WTC11 (cell line): Measurements from ENCODE around the gene CYP46A1. TPM values are rescaled to one million over a fixed set of nuclear protein-coding genes. Genes with fewer than 3 reads are reported as not detected.

Experiments used
- ATAC-seq: fragments of 200-7000 bp; cut with Tn5 transposase; 2 replicates; pipeline ENCODE4 v1.10.0; 2021; ENCODE audit warnings: mild to moderate bottlenecking, moderate library complexity
- CTCF ChIA-PET: fragments of 300-600 bp; sonication (Branson Sonifier 250); formaldehyde crosslinking; loops from one replicate; lab custom pipeline; 2021; ENCODE audit warnings: antibody characterized with exemption; lab: Charles Lee
- POLR2A ChIA-PET: fragments of 350-600 bp; sonication (Branson Sonifier 250); formaldehyde crosslinking; loops from one replicate; lab custom pipeline; 2021; ENCODE audit warnings: antibody characterized with exemption; lab: Charles Lee
- DNase-seq: peaks from one replicate; pipeline ENCODE4 v3.0.0; 2021; ENCODE audit warnings: low spot score
- H3K27ac Mint-ChIP-seq: 2 replicates; pipeline ENCODE4 v1.8.0; 2021; ENCODE audit warnings: mixed read lengths
- H3K27me3 Mint-ChIP-seq: 2 replicates; pipeline ENCODE4 v1.8.0; 2021; ENCODE audit warnings: low read depth, mild to moderate bottlenecking, moderate library complexity, mixed read lengths
- H3K36me3 Mint-ChIP-seq: 2 replicates; pipeline ENCODE4 v1.8.0; 2021; ENCODE audit warnings: mixed read lengths
- H3K4me1 Mint-ChIP-seq: 2 replicates; pipeline ENCODE4 v1.8.0; 2022; ENCODE audit warnings: mixed read lengths
- H3K4me3 Mint-ChIP-seq: 2 replicates; pipeline ENCODE4 v1.8.0; 2021; ENCODE audit warnings: mild to moderate bottlenecking, moderate library complexity, mixed read lengths
- H3K9me3 Mint-ChIP-seq: 2 replicates; pipeline ENCODE4 v1.8.0; 2021; ENCODE audit warnings: mixed read lengths
- ATF1 ChIP-seq: sonication (generic); formaldehyde crosslinking; IDR thresholded peaks from 2 replicates; pipeline ENCODE4 v1.8.1; 2023; ENCODE audit warnings: mild to moderate bottlenecking, moderate library complexity, missing genetic modification reagents
- ATF2 ChIP-seq: sonication (generic); formaldehyde crosslinking; IDR thresholded peaks from 2 replicates; pipeline ENCODE4 v1.8.1; 2022; ENCODE audit warnings: low read depth, missing genetic modification reagents, borderline replicate concordance
- CDX4 ChIP-seq: fragments of 250-450 bp; sonication (Bioruptor Pico); IDR thresholded peaks from 2 replicates; pipeline ENCODE4 v1.9.0; 2021; ENCODE audit warnings: moderate library complexity, mild to moderate bottlenecking, inconsistent platforms, borderline replicate concordance
- EMX1 ChIP-seq: fragments of 250-450 bp; sonication (Bioruptor Pico); IDR thresholded peaks from 2 replicates; pipeline ENCODE4 v1.8.0; 2021; ENCODE audit warnings: mild to moderate bottlenecking
- ERG ChIP-seq: fragments of 250-450 bp; sonication (Bioruptor Pico); IDR thresholded peaks from 2 replicates; pipeline ENCODE4 v1.8.0; 2021; ENCODE audit warnings: mild to moderate bottlenecking
- ETV6 ChIP-seq: sonication (generic); formaldehyde crosslinking; IDR thresholded peaks from 2 replicates; pipeline ENCODE4 v1.8.1; 2022; ENCODE audit warnings: mild to moderate bottlenecking, missing genetic modification reagents
- FOXK1 ChIP-seq: sonication (generic); formaldehyde crosslinking; IDR thresholded peaks from 2 replicates; pipeline ENCODE4 v1.8.0; 2022; ENCODE audit warnings: mild to moderate bottlenecking, moderate library complexity, missing genetic modification reagents
- HMGA2 ChIP-seq: fragments of 250-450 bp; sonication (Bioruptor Pico); IDR thresholded peaks from 2 replicates; pipeline ENCODE4 v1.4.0; 2021; ENCODE audit warnings: mild to moderate bottlenecking, moderate library complexity
- HMGXB4 ChIP-seq: sonication (generic); formaldehyde crosslinking; IDR thresholded peaks from 2 replicates; pipeline ENCODE4 v1.8.1; 2023; ENCODE audit warnings: mild to moderate bottlenecking, moderate library complexity, missing genetic modification reagents
- IRF2 ChIP-seq: sonication (generic); formaldehyde crosslinking; IDR thresholded peaks from 2 replicates; pipeline ENCODE4 v1.8.0; 2022; ENCODE audit warnings: low read depth, missing genetic modification reagents, borderline replicate concordance
- KAT7 ChIP-seq: sonication (generic); formaldehyde crosslinking; IDR thresholded peaks from 2 replicates; pipeline ENCODE4 v1.8.1; 2023; ENCODE audit warnings: missing genetic modification reagents, mild to moderate bottlenecking, borderline replicate concordance
- NR1H2 ChIP-seq: sonication (generic); formaldehyde crosslinking; IDR thresholded peaks from 2 replicates; pipeline ENCODE4 v1.9.0; 2021; ENCODE audit warnings: mild to moderate bottlenecking, moderate library complexity, missing genetic modification reagents
- NR2C2 ChIP-seq: sonication (generic); formaldehyde crosslinking; IDR thresholded peaks from 2 replicates; pipeline ENCODE4 v1.8.0; 2022; ENCODE audit warnings: mild to moderate bottlenecking, missing genetic modification reagents
- TEAD4 ChIP-seq: sonication (generic); formaldehyde crosslinking; IDR thresholded peaks from 2 replicates; pipeline ENCODE4 v1.8.0; 2022; ENCODE audit warnings: mild to moderate bottlenecking, missing genetic modification reagents
- TP53 ChIP-seq: sonication (generic); formaldehyde crosslinking; IDR thresholded peaks from 2 replicates; pipeline ENCODE4 v1.8.1; 2023; ENCODE audit warnings: mild to moderate bottlenecking, missing genetic modification reagents
- ZNF219 ChIP-seq: sonication (generic); formaldehyde crosslinking; IDR thresholded peaks from 2 replicates; pipeline ENCODE4 v1.8.0; 2023; ENCODE audit warnings: missing genetic modification reagents, mild to moderate bottlenecking, borderline replicate concordance
- ZNF425 ChIP-seq: fragments of 250-450 bp; sonication (Bioruptor Pico); conservative IDR thresholded peaks from 2 replicates; pipeline ENCODE4 v1.9.0; 2021; ENCODE audit warnings: mild to moderate bottlenecking
- ZNF671 ChIP-seq: fragments of 250-450 bp; sonication (Bioruptor Pico); IDR thresholded peaks from 2 replicates; pipeline ENCODE4 v1.8.0; 2021; ENCODE audit warnings: mild to moderate bottlenecking
- total RNA-seq: library from RNA; stranded (reverse); gene quantifications from 3 replicates; pipeline ENCODE4 v1.2.3, GENCODE V29; 2021
- TF ChIP-seq, protein P1 (sequence below): sonication (generic); formaldehyde crosslinking; IDR thresholded peaks from 2 replicates; pipeline ENCODE4 v1.8.0; 2023; ENCODE audit warnings: mild to moderate bottlenecking, missing genetic modification reagents
- TF ChIP-seq, protein P2 (sequence below): sonication (generic); formaldehyde crosslinking; IDR thresholded peaks from 2 replicates; pipeline ENCODE4 v1.8.0; 2022; ENCODE audit warnings: mild to moderate bottlenecking, missing genetic modification reagents

Gene CYP46A1
- total RNA-seq, 1 experiment from 2014 or later = 0.77 TPM

- Mint-ChIP-seq H3K4me1 (no peaks in the 10 kb centered on the region), H3K36me3 (no peaks in the 10 kb centered on the region), H3K27ac (no peak overlapping the region), H3K4me3 (no peak overlapping the region), H3K27me3 (no peaks in the 10 kb centered on the region), H3K9me3 (no peaks in the 10 kb centered on the region)
- no peak for ATAC-seq
- peak; percentile 10 for DNase-seq
- no peak for TF ChIP-seq NR2C2 (CRISPR knock-in tag)
- TF ChIP-seq ETV6 (CRISPR knock-in tag) = no peak
- TF ChIP-seq IRF2 (CRISPR knock-in tag) = no peak
- POLR2A ChIA-PET = no interaction called here
- CTCF ChIA-PET = interaction anchor here (0.7 to 1.1 kb wide), 2 partner anchors 13 to 155 kb away, joined by 3 to 4 read pairs; no protein-coding TSS in a partner anchor
Observed at GRCh38 chr14:99734406-99735051, 50.4 kb downstream of the CYP46A1 start.

DNA sequence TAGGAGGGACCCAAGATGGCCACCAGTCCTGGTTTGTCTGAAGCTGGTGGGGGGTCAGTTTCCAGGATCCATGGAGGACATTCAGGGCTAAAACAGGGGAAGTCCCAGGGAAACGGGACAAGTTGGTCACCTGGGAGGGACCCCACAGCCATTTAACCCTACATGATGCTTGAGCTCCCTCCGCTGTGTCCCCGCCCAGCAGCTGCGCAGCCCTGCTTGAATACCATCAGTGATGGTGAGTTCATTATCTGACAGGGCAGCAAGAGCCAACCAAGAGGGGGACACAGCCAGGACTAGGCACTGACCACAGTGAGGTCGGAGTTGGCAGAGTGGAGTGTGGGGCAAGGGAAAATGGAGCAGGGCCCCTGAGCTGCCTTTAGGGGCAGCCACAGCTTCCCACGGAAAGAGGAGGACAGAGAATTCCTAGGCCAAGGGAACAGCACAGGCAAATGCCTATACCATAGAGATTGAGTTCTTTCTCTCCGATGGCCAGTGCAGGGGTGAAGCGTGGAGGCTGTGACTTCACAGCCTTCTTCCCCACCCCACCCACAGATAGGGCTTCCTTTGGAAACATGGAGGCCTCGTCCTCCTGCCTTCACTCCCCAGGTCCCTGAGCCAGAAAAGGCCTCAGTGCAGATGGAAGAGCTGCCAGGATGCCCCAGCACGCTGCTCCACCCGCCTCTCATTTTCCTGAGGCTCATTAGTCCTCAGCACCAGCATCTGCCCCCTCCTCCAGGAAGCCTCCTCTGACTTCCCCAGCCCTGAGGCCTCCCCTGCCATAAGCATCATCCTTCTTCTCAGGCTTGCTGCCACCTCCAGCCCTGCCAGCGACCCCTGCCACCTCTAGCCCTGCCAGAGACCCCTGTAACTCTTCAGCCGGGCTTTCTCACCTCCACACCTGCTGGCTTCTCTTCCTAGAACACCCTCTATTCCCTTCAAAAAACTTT, 51.4 kb downstream of the CYP46A1 start:
- CTCF ChIA-PET = interaction anchor here (0.7 to 1.3 kb wide), 5 partner anchors 19 to 212 kb away, joined by 3 to 7 read pairs (median 3); no protein-coding TSS in a partner anchor
- POLR2A ChIA-PET = no interaction called here
- no peaks in the 10 kb centered on the region for H3K4me1 Mint-ChIP-seq
- DNase-seq (peak; percentile 6), ATAC-seq (no peak)
- no peaks in the 10 kb centered on the region for H3K27me3 Mint-ChIP-seq
- no peak overlapping the region for H3K4me3 Mint-ChIP-seq
- H3K9me3 Mint-ChIP-seq = no peaks in the 10 kb centered on the region
- H3K36me3 Mint-ChIP-seq = no peaks in the 10 kb centered on the region
- H3K27ac Mint-ChIP-seq = peak overlapping the region; percentile 53; the same call in 1 of the 2 replicates
- TF ChIP-seq HMGXB4 (CRISPR knock-in tag) (no peak), ZNF219 (CRISPR knock-in tag) (no peak), KAT7 (CRISPR knock-in tag) (no peak), ZNF671 (no peak), TEAD4 (no peak), ATF2 (CRISPR knock-in tag) (no peak), TP53 (CRISPR knock-in tag) (no peak), ERG (no peak), NR1H2 (CRISPR knock-in tag) (no peak), ATF1 (no peak), EMX1 (CRISPR knock-in tag) (no peak), FOXK1 (no peak), ZNF425 (CRISPR knock-in tag) (no peak), CDX4 (CRISPR knock-in tag) (no peak), HMGA2 (CRISPR knock-in tag) (no peak)
- TF ChIP-seq, protein P1, sequence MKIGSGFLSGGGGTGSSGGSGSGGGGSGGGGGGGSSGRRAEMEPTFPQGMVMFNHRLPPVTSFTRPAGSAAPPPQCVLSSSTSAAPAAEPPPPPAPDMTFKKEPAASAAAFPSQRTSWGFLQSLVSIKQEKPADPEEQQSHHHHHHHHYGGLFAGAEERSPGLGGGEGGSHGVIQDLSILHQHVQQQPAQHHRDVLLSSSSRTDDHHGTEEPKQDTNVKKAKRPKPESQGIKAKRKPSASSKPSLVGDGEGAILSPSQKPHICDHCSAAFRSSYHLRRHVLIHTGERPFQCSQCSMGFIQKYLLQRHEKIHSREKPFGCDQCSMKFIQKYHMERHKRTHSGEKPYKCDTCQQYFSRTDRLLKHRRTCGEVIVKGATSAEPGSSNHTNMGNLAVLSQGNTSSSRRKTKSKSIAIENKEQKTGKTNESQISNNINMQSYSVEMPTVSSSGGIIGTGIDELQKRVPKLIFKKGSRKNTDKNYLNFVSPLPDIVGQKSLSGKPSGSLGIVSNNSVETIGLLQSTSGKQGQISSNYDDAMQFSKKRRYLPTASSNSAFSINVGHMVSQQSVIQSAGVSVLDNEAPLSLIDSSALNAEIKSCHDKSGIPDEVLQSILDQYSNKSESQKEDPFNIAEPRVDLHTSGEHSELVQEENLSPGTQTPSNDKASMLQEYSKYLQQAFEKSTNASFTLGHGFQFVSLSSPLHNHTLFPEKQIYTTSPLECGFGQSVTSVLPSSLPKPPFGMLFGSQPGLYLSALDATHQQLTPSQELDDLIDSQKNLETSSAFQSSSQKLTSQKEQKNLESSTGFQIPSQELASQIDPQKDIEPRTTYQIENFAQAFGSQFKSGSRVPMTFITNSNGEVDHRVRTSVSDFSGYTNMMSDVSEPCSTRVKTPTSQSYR (CRISPR knock-in tag) = no peak
- TF ChIP-seq, protein P2, sequence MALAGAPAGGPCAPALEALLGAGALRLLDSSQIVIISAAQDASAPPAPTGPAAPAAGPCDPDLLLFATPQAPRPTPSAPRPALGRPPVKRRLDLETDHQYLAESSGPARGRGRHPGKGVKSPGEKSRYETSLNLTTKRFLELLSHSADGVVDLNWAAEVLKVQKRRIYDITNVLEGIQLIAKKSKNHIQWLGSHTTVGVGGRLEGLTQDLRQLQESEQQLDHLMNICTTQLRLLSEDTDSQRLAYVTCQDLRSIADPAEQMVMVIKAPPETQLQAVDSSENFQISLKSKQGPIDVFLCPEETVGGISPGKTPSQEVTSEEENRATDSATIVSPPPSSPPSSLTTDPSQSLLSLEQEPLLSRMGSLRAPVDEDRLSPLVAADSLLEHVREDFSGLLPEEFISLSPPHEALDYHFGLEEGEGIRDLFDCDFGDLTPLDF = no peak
